Measurements from ENCODE around the gene TERF2IP.

The TERF2IP gene

GRCh38 chr16:75622761-75623605 is 24.6 kb upstream of the TERF2IP start, which contains the start of gene ADAT1 (continued):
- no peak for TF ChIP-seq PRDM2 (tag by site-specific recombination; IDR thresholded peaks at IDR 0.05; ENCODE audit: borderline replicate concordance)
- no peak for TF ChIP-seq ZNF549 (tag by site-specific recombination; IDR thresholded peaks at IDR 0.05)
- no peak for TF ChIP-seq HOXC10 (CRISPR knock-in tag; IDR thresholded peaks at IDR 0.05)

GRCh38 chr16:75624921-75625334 is 22.6 kb upstream of the TERF2IP start:
- Histone ChIP-seq H3K9me3 (ENCODE audit: control insufficient read depth, insufficient read depth, low read depth, low read length) (no peaks in the 10 kb centered on the region), H3K27ac (ENCODE audit: extremely low read depth, low read depth, low read length) (0 out of 2 replicates have a peak overlapping the region, but pooled peaks have one; percentile 11), H3K36me3 (ENCODE audit: control insufficient read depth in 2 of 2, insufficient read depth in 1 of 2, low read length in 2 of 2) (peaks cover 4 to 52% of the 10 kb centered on the region in 2 experiments; a peak in 2 of 3 replicates), H3K4me3 (ENCODE audit: low read depth, low read length) (no peak overlapping the region), H3K4me1 (ENCODE audit: control insufficient read depth, insufficient read depth, low read length) (peaks cover 6% of the 10 kb centered on the region; the same call in 1 of the 2 replicates)
- CTCF ChIA-PET: no interaction called here
- POLR2A ChIA-PET: no interaction called here
- TF ChIP-seq INSM2 (tag by site-specific recombination; IDR thresholded peaks at IDR 0.05) (peak; percentile 65; the same call in 1 of the 2 replicates), PRDM4 (tag by site-specific recombination; IDR thresholded peaks at IDR 0.05) (peak; percentile 30; the same call in 1 of the 2 replicates), ZNF664 (tag by site-specific recombination; IDR thresholded peaks at IDR 0.05) (0 out of 2 replicates have a peak, but pooled peaks have one; percentile 18), HIC1 (tag by site-specific recombination; IDR thresholded peaks at IDR 0.05) (peak; percentile 44; the same call in 1 of the 2 replicates), ZBTB11 (tag by site-specific recombination; conservative IDR thresholded peaks at IDR 0.05; ENCODE audit: low read depth) (0 out of 2 replicates have a peak, but pooled peaks have one; percentile 2), ZNF707 (tag by site-specific recombination; IDR thresholded peaks at IDR 0.05) (no peak), ZBTB17 (tag by site-specific recombination; IDR thresholded peaks at IDR 0.05) (peak; percentile 94), TSHZ1 (tag by site-specific recombination; IDR thresholded peaks at IDR 0.05; ENCODE audit: borderline replicate concordance) (peak; percentile 72; the same call in 1 of the 2 replicates), KLF17 (tag by site-specific recombination; IDR thresholded peaks at IDR 0.05) (0 out of 2 replicates have a peak, but pooled peaks have one; percentile 26)

Data from HEK293 (cell line).